ENCODE measurements around the gene ASPN. TPM values are rescaled to one million over a fixed set of nuclear protein-coding genes. Genes with fewer than 3 reads are reported as not detected.

ASPN gene
- total and polyA plus RNA-seq, 9 of the 15 experiments (the other 6 are each of a cell fraction or from before 2014, with no cell fraction given) = 0.03 to 0.07 TPM; not detected in 7

GRCh38 chr9:92522983-92523970 lies 41.0 kb upstream of the ASPN start (continued):
- TF ChIP-seq TEAD4 (IDR thresholded peaks at IDR 0.05; ENCODE audit: low read length) (peak; percentile 37; the same call in 1 of the 2 replicates), TEAD4 (CRISPR knock-in tag; IDR thresholded peaks at IDR 0.05; ENCODE audit: borderline replicate concordance) (no peak), ZNF507 (tag; conservative IDR thresholded peaks at IDR 0.05) (no peak), ZEB2 (IDR thresholded peaks at IDR 0.05) (no peak), MYC (IDR thresholded peaks at IDR 0.05; ENCODE audit: low read depth, low read length) (no peak), MYC (CRISPR knock-in tag; IDR thresholded peaks at IDR 0.05; ENCODE audit: borderline replicate concordance, low read depth) (no peak), CHAMP1 (IDR thresholded peaks at IDR 0.05) (peak; percentile 61; the same call in 1 of the 2 replicates), ZNF609 (CRISPR knock-in tag; IDR thresholded peaks at IDR 0.05; ENCODE audit: borderline replicate concordance) (no peak), CREB3 (tag; conservative IDR thresholded peaks at IDR 0.05; ENCODE audit: low read depth) (0 out of 2 replicates have a peak, but pooled peaks have one; percentile 25), SRSF7 (optimal IDR thresholded peaks at IDR 0.05; ENCODE audit: low read depth, low read length) (no peak), SMARCE1 (IDR thresholded peaks at IDR 0.05) (0 out of 2 replicates have a peak, but pooled peaks have one; percentile 28), ZBTB34 (CRISPR knock-in tag; IDR thresholded peaks at IDR 0.05) (no peak), IRF9 (tag; IDR thresholded peaks at IDR 0.05) (no peak), NONO (IDR thresholded peaks at IDR 0.05; ENCODE audit: low read depth in 2 of 2, low read length in 1 of 2) (no peak), RFX5 (IDR thresholded peaks at IDR 0.05; ENCODE audit: low read depth, low read length) (no peak), ZNF583 (CRISPR knock-in tag; IDR thresholded peaks at IDR 0.05) (no peak)

Data from K562 (cell line).